ENCODE data around the gene TREML4.

DNA sequence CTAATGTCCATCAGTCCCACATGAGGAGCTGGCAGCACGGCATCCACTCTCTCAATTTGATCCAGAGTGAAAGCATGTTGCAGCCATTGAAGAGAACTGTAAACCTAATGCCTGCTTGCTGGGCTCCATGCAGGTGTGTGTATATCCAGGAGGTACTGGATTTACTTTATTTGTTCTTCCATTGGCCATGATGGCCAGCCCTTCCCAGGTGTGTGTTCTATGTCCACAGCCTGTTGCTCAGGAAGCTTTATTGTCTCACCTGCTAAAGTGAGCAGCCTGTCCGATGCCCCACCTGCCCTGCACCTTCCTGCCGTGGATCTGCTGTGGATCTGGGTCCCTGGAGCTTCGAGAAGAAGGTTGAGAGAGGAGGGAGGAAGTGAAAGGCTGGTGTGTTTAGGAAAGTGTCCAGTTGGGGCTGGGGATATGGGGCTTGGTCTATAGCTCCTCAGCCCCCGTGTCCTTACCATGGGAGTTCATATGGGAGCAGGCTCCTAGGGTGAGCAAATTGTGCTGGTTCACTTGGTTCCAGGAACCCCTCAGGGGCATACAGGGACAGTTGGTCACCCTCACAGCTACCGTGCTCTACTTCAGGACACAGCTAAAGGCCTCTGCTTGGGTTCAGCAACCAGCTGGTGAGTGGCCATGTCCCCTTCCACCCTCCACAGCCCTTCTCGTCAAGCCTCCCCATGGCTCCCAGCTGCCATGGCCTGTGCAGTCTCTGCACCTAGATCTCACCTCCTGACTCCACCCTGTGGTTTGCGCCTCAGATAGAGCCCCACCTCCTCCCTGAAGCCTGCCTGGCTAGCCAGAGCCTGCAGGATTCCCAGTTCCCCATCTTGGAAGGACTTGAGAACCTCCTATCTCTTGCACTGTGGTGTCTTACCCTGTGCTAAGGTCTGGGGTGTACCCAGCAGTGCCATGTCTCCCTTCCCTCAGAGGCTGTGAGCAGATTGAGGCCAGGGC, 39.9 kb upstream of the TREML4 start:
- TF ChIP-seq EZH2phosphoT487 (IDR thresholded peaks at IDR 0.05; ENCODE audit: low read depth, severe bottlenecking, unreplicated experiment) (no peak), EZH2 (IDR thresholded peaks at IDR 0.05; ENCODE audit: borderline replicate concordance) (no peak)
- TF ChIP-seq, protein P1, sequence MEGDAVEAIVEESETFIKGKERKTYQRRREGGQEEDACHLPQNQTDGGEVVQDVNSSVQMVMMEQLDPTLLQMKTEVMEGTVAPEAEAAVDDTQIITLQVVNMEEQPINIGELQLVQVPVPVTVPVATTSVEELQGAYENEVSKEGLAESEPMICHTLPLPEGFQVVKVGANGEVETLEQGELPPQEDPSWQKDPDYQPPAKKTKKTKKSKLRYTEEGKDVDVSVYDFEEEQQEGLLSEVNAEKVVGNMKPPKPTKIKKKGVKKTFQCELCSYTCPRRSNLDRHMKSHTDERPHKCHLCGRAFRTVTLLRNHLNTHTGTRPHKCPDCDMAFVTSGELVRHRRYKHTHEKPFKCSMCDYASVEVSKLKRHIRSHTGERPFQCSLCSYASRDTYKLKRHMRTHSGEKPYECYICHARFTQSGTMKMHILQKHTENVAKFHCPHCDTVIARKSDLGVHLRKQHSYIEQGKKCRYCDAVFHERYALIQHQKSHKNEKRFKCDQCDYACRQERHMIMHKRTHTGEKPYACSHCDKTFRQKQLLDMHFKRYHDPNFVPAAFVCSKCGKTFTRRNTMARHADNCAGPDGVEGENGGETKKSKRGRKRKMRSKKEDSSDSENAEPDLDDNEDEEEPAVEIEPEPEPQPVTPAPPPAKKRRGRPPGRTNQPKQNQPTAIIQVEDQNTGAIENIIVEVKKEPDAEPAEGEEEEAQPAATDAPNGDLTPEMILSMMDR (IDR thresholded peaks at IDR 0.05; ENCODE audit: poor library complexity): no peak
